Inflammatory macrophage treated with lipopolysaccharide for 1 hour (primary cell): ENCODE data around the gene SNAPC2.
"Not testable (repeated sequence)": the region's sequence is repeated elsewhere in the genome, so short reads cannot be mapped to it uniquely, and the experiment has no call there.

Experiments
- DNase-seq, 2 donors: peaks; one replicate each; pipeline ENCODE4 v3.0.0-alpha.2; 2020 to 2022

The SNAPC2 gene

GRCh38 chr19:7941895-7942596 is 21.9 kb downstream of the SNAPC2 start:
- DNase-seq = no peak

- DNase-seq = peak in 1 of 2 donors; percentile 3
Observed at GRCh38 chr19:7942981-7943443, 22.9 kb downstream of the SNAPC2 start.

- DNase-seq = peak; percentile 99 to 100
Observed at GRCh38 chr19:7943444-7944176, 23.5 kb downstream of the SNAPC2 start, which contains the start of gene TIMM44. TIMM44 (minus strand) TSS chr19:7943666; CDS start chr19:7943651, 15 bp downstream.

GRCh38 chr19:7944177-7944761 is 24.1 kb downstream of the SNAPC2 start:
- DNase-seq = peak; percentile 79 to 97

- DNase-seq = no peak
Observed at GRCh38 chr19:7947939-7948338, 27.8 kb downstream of the SNAPC2 start.

- peak; percentile 28 to 49 for DNase-seq
Observed at GRCh38 chr19:7953060-7953459, 32.9 kb downstream of the SNAPC2 start.

GRCh38 chr19:7953576-7953975 is 33.4 kb downstream of the SNAPC2 start:
- peak in 1 of 2 donors; percentile 19 for DNase-seq

GRCh38 chr19:7955696-7956095 is 35.6 kb downstream of the SNAPC2 start:
- DNase-seq = no peak

- DNase-seq = no peak
Observed at GRCh38 chr19:7959211-7959610, 39.1 kb downstream of the SNAPC2 start.

- not testable (repeated sequence) for DNase-seq
Observed at GRCh38 chr19:7961082-7961481, 40.9 kb downstream of the SNAPC2 start.

GRCh38 chr19:7961920-7962626 is 41.9 kb downstream of the SNAPC2 start:
- DNase-seq = no peak

GRCh38 chr19:7962644-7963268 is 42.6 kb downstream of the SNAPC2 start:
- no peak for DNase-seq

GRCh38 chr19:7963566-7963965 is 43.4 kb downstream of the SNAPC2 start:
- DNase-seq = no peak

- no peak for DNase-seq
Observed at GRCh38 chr19:7965259-7965841, 45.2 kb downstream of the SNAPC2 start.

- no peak for DNase-seq
Observed at GRCh38 chr19:7965921-7966665, 46.0 kb downstream of the SNAPC2 start.

GRCh38 chr19:7968008-7968795 is 48.1 kb downstream of the SNAPC2 start:
- no peak for DNase-seq

- DNase-seq = no peak
Observed at GRCh38 chr19:7968796-7969554, 48.8 kb downstream of the SNAPC2 start.

GRCh38 chr19:7969555-7969939 is 49.4 kb downstream of the SNAPC2 start:
- DNase-seq = no peak

GRCh38 chr19:7970716-7971448 is 50.7 kb downstream of the SNAPC2 start:
- DNase-seq = peak; percentile 10 to 55
